Measurements from ENCODE around the gene FSTL5.

GRCh38 chr4:161702287-161702686 is 461.5 kb downstream of the FSTL5 start:
- TF ChIP-seq CTCF (conservative IDR thresholded peaks at IDR 0.05) (no peak), EZH2 (IDR thresholded peaks at IDR 0.05; ENCODE audit: low read depth) (no peak)
